DND-41 (cell line): ENCODE data around the gene TAS2R20.

Source experiments
- CTCF ChIP-seq: IDR thresholded peaks from 2 replicates; pipeline ENCODE4 v1.5.1; 2012; ENCODE audit warnings: borderline replicate concordance, low read length, moderate library complexity, mild to moderate bottlenecking; ENCODE audit not compliant: poor library complexity, severe bottlenecking; ENCODE audit errors: extremely low read depth
- EZH2 ChIP-seq: IDR thresholded peaks from 3 replicates; pipeline ENCODE4 v1.6.1; 2012; ENCODE audit warnings: borderline replicate concordance, low read depth, mild to moderate bottlenecking, moderate library complexity, low read length, inconsistent platforms; ENCODE audit not compliant: severe bottlenecking

GRCh38 chr12:10966314-10966713, 31.8 kb downstream of the TAS2R20 start:
- no peak for TF ChIP-seq CTCF
- no peak for TF ChIP-seq EZH2
